ENCODE results near the gene RTEL1. TPM values are rescaled to one million over a fixed set of nuclear protein-coding genes. Genes with fewer than 3 reads are reported as not detected.

The RTEL1 gene
- total RNA-seq, 1 experiment from 2014 or later = 39.2 TPM

DNA sequence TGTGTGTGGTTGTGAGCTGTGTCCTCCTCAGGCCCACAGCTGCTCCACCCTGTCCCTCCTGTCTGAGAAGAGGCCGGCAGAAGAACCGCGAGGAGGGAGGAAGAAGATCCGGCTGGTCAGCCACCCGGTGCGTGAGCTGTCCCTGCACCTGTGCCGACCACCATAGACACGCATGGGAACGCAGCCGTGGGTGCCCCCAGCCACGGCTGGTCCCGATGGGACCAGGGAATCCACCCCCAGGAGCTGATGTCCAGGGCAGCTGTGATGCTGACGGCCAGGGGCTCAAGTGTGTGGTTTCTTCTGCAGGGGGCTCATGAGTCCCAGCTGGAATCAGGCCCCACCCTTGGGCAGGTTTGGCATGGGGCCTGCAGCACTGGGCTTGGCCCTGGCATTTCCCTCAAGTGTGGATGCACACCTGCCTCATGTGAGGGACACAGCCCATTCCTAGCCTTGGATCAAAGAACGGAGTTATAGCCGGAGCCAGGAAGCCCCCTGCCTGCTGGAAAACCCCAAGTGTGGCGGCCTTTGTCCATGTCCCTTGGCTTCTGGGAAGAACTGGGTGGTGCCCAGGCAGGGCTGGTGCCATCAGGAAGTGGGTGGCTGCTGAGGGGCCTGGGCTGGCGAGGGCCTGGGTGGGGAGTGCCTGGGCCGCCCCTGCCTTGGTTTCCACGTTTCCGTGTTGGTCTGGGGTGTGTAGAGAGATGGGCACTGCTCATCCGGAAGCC is 33.8 kb downstream of the RTEL1 start:
- Mint-ChIP-seq H3K9me3 (ENCODE audit: unreplicated experiment) (no peaks in the 10 kb centered on the region), H3K4me1 (ENCODE audit: insufficient read depth, unreplicated experiment) (peaks cover 13% of the 10 kb centered on the region), H3K4me3 (ENCODE audit: unreplicated experiment) (no peak overlapping the region), H3K27ac (ENCODE audit: low read depth, unreplicated experiment) (no peak overlapping the region), H3K27me3 (ENCODE audit: insufficient read depth, unreplicated experiment) (no peaks in the 10 kb centered on the region), H3K36me3 (ENCODE audit: insufficient read depth, unreplicated experiment) (peaks cover 58% of the 10 kb centered on the region)
- ChIA-PET CTCF (interaction anchor here (0.6 kb wide), 1 partner anchor 114 kb away, joined by 3 read pairs; no protein-coding TSS in a partner anchor), POLR2A (interaction anchor here (1.7 to 3.0 kb wide), 2 partner anchors 9 to 33 kb away, joined by 6 to 15 read pairs; partner anchors contain the start of gene RTEL1)
- intact Hi-C loops (cut with micrococcal nuclease) = no loop called here
- no peak for DNase-seq (ENCODE audit: unreplicated experiment)
- TF ChIP-seq CTCF (IDR thresholded peaks at IDR 0.05; ENCODE audit: unreplicated experiment) = no peak
- BruUV-seq (replicated peaks) = no TSS peak

- Mint-ChIP-seq H3K9me3 (ENCODE audit: unreplicated experiment) (no peaks in the 10 kb centered on the region), H3K4me3 (ENCODE audit: unreplicated experiment) (no peak overlapping the region), H3K27me3 (ENCODE audit: insufficient read depth, unreplicated experiment) (no peaks in the 10 kb centered on the region), H3K4me1 (ENCODE audit: insufficient read depth, unreplicated experiment) (peaks cover 13% of the 10 kb centered on the region), H3K36me3 (ENCODE audit: insufficient read depth, unreplicated experiment) (peaks cover 65% of the 10 kb centered on the region), H3K27ac (ENCODE audit: low read depth, unreplicated experiment) (no peak overlapping the region)
- no peak for TF ChIP-seq CTCF (IDR thresholded peaks at IDR 0.05; ENCODE audit: unreplicated experiment)
- ChIA-PET CTCF (no interaction called here), POLR2A (interaction anchor here (1.7 to 3.0 kb wide), 2 partner anchors 10 to 34 kb away, joined by 6 to 15 read pairs; partner anchors contain the start of gene RTEL1)
- DNase-seq (ENCODE audit: unreplicated experiment) = no peak
- intact Hi-C loops (cut with micrococcal nuclease) = no loop called here
- no TSS peak for BruUV-seq (replicated peaks)
Measured at GRCh38 chr20:63692436-63693082, 34.4 kb downstream of the RTEL1 start.

GRCh38 chr20:63693083-63693732 is 35.1 kb downstream of the RTEL1 start:
- Mint-ChIP-seq H3K9me3 (ENCODE audit: unreplicated experiment) (no peaks in the 10 kb centered on the region), H3K27ac (ENCODE audit: low read depth, unreplicated experiment) (no peak overlapping the region), H3K4me3 (ENCODE audit: unreplicated experiment) (no peak overlapping the region), H3K36me3 (ENCODE audit: insufficient read depth, unreplicated experiment) (peaks cover 66% of the 10 kb centered on the region), H3K4me1 (ENCODE audit: insufficient read depth, unreplicated experiment) (peaks cover 13% of the 10 kb centered on the region), H3K27me3 (ENCODE audit: insufficient read depth, unreplicated experiment) (no peaks in the 10 kb centered on the region)
- POLR2A ChIA-PET = interaction anchor here (1.9 to 3.0 kb wide), 2 partner anchors 11 to 14 kb away, joined by 8 to 15 read pairs; partner anchors contain the start of genes ARFRP1 and ZGPAT
- BruUV-seq (replicated peaks) = no TSS peak
- intact Hi-C loops (cut with micrococcal nuclease) = no loop called here
- CTCF ChIA-PET = no interaction called here
- no peak for TF ChIP-seq CTCF (IDR thresholded peaks at IDR 0.05; ENCODE audit: unreplicated experiment)
- DNase-seq (ENCODE audit: unreplicated experiment) = no peak

Measured in MCF 10A (cell line).